Endothelial cell of umbilical vein (primary cell): ENCODE data around the gene TOX2. TPM values are rescaled to one million over a fixed set of nuclear protein-coding genes. Genes with fewer than 3 reads are reported as not detected.
A peak's percentile ranks its signal among the peaks of the same experiment; 100 is the strongest.

Experiments used
- BruUV-seq: library from RNA; stranded (reverse); fragments of 400-500 nt; replicated peaks from 2 replicates; lab custom pipeline; 2021; lab: Mats Ljungman, UMichigan
- CTCF ChIA-PET: fragments of 300-600, 350-600 bp; sonication (Branson Sonifier 250); formaldehyde crosslinking; loops from one replicate; lab custom pipeline; 2021; ENCODE audit warnings: antibody characterized with exemption, inconsistent platforms; lab: Charles Lee
- POLR2A ChIA-PET: fragments of 300-600, 350-600 bp; sonication (Branson Sonifier 250); formaldehyde crosslinking; loops from one replicate; lab custom pipeline; 2021; ENCODE audit warnings: antibody characterized with exemption, inconsistent platforms; lab: Charles Lee
- DNase-seq: peaks from one replicate; pipeline ENCODE4 v3.0.0-alpha.2; 2011; ENCODE audit warnings: low read depth, low spot score
- FAIRE-seq: peaks from 2 replicates; lab custom pipeline; 2011; peaks lifted over from hg19 to GRCh38; lab: Jason Lieb, UNC
- H2AFZ ChIP-seq: 2 replicates; pipeline ENCODE4 v1.6.0; 2012; ENCODE audit warnings: low read depth, low read length, control low read depth, inconsistent platforms
- H3K27ac ChIP-seq: 2 replicates; pipeline ENCODE4 v1.5.1; 2011; ENCODE audit warnings: low read depth, mild to moderate bottlenecking, control low read depth, low read length, moderate library complexity; ENCODE audit not compliant: insufficient read depth
- H3K27me3 ChIP-seq, 2 experiments: 2 replicates each; pipeline versions ENCODE4 v1.6.0 to v1.6.1; 2011; ENCODE audit warnings: low read length in 2 of 2, mixed read lengths in 1 of 2; ENCODE audit not compliant: control insufficient read depth in 2 of 2, insufficient read depth in 2 of 2
- H3K36me3 ChIP-seq, 2 experiments: 2 replicates in 1 of 2; 3 replicates in 1 of 2; pipeline ENCODE4 v1.5.1; 2011; ENCODE audit warnings: low read length in 2 of 2, mild to moderate bottlenecking in 1 of 2, moderate library complexity in 1 of 2; ENCODE audit not compliant: control insufficient read depth in 2 of 2, insufficient read depth in 2 of 2; ENCODE audit errors: extremely low read depth in 1 of 2
- H3K4me1 ChIP-seq: 3 replicates; pipeline ENCODE4 v1.5.1; 2011; ENCODE audit warnings: mild to moderate bottlenecking, low read length; ENCODE audit not compliant: control insufficient read depth, insufficient read depth; ENCODE audit errors: extremely low read depth
- H3K4me2 ChIP-seq: 2 replicates; pipeline ENCODE4 v1.6.1; 2011; ENCODE audit warnings: low read length, control low read depth, mixed read lengths; ENCODE audit not compliant: insufficient read depth
- H3K4me3 ChIP-seq, 3 experiments: fragments of 200-600 bp in 1 of 3; sonication (generic), shearing (Covaris generic) in 1 of 3; replicated peaks in 1 of 3; 2 replicates each; pipeline ENCODE4 v1.5.1; 2011 to 2016; ENCODE audit warnings: control low read depth in 3 of 3, low read length in 3 of 3, mild to moderate bottlenecking in 2 of 3, inconsistent platforms in 1 of 3, low read depth in 1 of 3, moderate library complexity in 1 of 3; ENCODE audit not compliant: insufficient read depth in 1 of 3
- H3K79me2 ChIP-seq: 2 replicates; pipeline ENCODE4 v1.6.0; 2012; ENCODE audit warnings: low read length, inconsistent platforms; ENCODE audit not compliant: control insufficient read depth, insufficient read depth
- H3K9ac ChIP-seq: replicated peaks from 2 replicates; pipeline ENCODE3; 2011; ENCODE audit warnings: low read length, control low read depth; ENCODE audit not compliant: insufficient read depth; ENCODE audit errors: extremely low read depth
- H3K9me1 ChIP-seq: replicated peaks from 3 replicates; pipeline ENCODE4 v1.6.0; 2011; ENCODE audit warnings: mild to moderate bottlenecking, low read length; ENCODE audit not compliant: control insufficient read depth, insufficient read depth; ENCODE audit errors: extremely low read depth
- H3K9me3 ChIP-seq: replicated peaks from 2 replicates; pipeline ENCODE4 v1.5.1; 2012; ENCODE audit warnings: low read length, inconsistent platforms; ENCODE audit not compliant: control insufficient read depth, insufficient read depth
- H4K20me1 ChIP-seq: replicated peaks from 2 replicates; pipeline ENCODE3; 2011; ENCODE audit warnings: mild to moderate bottlenecking, low read length; ENCODE audit not compliant: control insufficient read depth, insufficient read depth; ENCODE audit errors: extremely low read depth
- CTCF ChIP-seq, 2 donors: IDR thresholded peaks; 1 replicate in 1 of 2; 2 replicates in 1 of 2; pipeline ENCODE4 v1.5.1; 2011; ENCODE audit warnings: low read length in 2 of 2, mild to moderate bottlenecking in 2 of 2, moderate library complexity in 2 of 2, control low read depth in 1 of 2, inconsistent platforms in 1 of 2, low read depth in 1 of 2; ENCODE audit not compliant: insufficient read depth in 1 of 2; ENCODE audit errors: extremely low read depth in 1 of 2
- EZH2 ChIP-seq: IDR thresholded peaks from 2 replicates; pipeline ENCODE4 v1.6.1; 2012; ENCODE audit warnings: borderline replicate concordance, low read depth, mild to moderate bottlenecking, moderate library complexity, low read length, inconsistent platforms; ENCODE audit not compliant: severe bottlenecking
- FOS ChIP-seq: IDR thresholded peaks from 2 replicates; pipeline ENCODE4 v1.6.1; 2011; ENCODE audit warnings: mild to moderate bottlenecking, low read length, moderate library complexity, borderline replicate concordance; ENCODE audit not compliant: insufficient read depth
- GATA2 ChIP-seq: IDR thresholded peaks from 2 replicates; pipeline ENCODE4 v1.7.0; 2011; ENCODE audit warnings: low read depth, mild to moderate bottlenecking, moderate library complexity, mixed read lengths, low read length; ENCODE audit not compliant: insufficient read length, insufficient read depth
- JUN ChIP-seq: IDR thresholded peaks from 2 replicates; pipeline ENCODE4 v1.6.1; 2011; ENCODE audit warnings: borderline replicate concordance, low read depth; ENCODE audit not compliant: insufficient read length, insufficient read depth
- MAX ChIP-seq: IDR thresholded peaks from 2 replicates; pipeline ENCODE4 v1.6.1; 2011; ENCODE audit not compliant: insufficient read depth, insufficient read length
- MYC ChIP-seq: IDR thresholded peaks from one replicate; pipeline ENCODE4 v1.6.1; 2011; ENCODE audit warnings: mild to moderate bottlenecking, low read depth, low read length
- POLR2A ChIP-seq: IDR thresholded peaks from 2 replicates; pipeline ENCODE4 v1.6.1; 2012; ENCODE audit warnings: low read depth, mild to moderate bottlenecking, control low read depth, low read length
- POLR2AphosphoS5 ChIP-seq: IDR thresholded peaks from 2 replicates; pipeline ENCODE4 v1.6.1; 2012; ENCODE audit warnings: low read depth, mild to moderate bottlenecking, control low read depth, low read length, moderate library complexity; ENCODE audit not compliant: insufficient read depth
- dilution Hi-C: fragments of 300-500 bp; cut with MboI; formaldehyde crosslinking; loops from one replicate; pipeline ENCODE4 v1.15.0; 2019; ENCODE audit warnings: low sequenced_read_pairs; ENCODE audit not compliant: extremely low pct_ligation_motif_present
- intact Hi-C: fragments of 100-400 bp; cut with micrococcal nuclease; formaldehyde crosslinking; loops from one replicate; pipeline ENCODE4 v1.10.0; 2022
- polyA plus RNA-seq, 4 experiments: library from polyadenylated mRNA; depleted of rRNA in 3 of 4; stranded (reverse) in 3 of 4; unstranded in 1 of 4; fragments of >200 nt; gene quantifications; 2 replicates each; pipeline versions ENCODE4 v1.2.1 to v1.2.3, GENCODE V29; 2011 to 2012; ENCODE audit warnings: missing spikeins in 1 of 4
- total RNA-seq: library from RNA; stranded (reverse); gene quantifications from 2 replicates; pipeline ENCODE4 v1.2.3, GENCODE V29; 2021

TOX2 gene
- total and polyA plus RNA-seq, 2 donors (not counting 3 experiments of a cell fraction or from before 2014, with no cell fraction given) = 7.0 to 18.6 TPM

DNA sequence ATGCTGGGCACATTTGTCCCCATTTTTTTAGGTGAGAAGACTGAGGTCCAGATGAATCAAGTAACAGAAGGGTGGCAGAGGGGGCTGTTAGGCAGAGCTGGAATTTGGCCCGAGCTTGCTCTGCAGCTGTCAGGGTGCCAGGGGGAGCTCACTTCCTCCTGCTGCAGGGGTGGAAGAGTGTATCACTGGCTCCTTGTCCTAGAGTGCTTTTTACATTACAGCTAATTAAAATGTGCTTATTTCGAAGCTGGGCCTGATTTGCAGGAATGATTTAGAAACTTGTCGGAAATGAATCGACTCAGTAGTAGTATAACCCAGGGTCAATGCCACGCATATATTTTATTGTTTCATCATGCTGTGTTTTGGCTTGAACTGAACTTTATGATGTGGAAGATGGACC, 11.1 kb downstream of the TOX2 start:
- TF ChIP-seq FOS = no peak
- no peak for TF ChIP-seq CTCF (IDR thresholded peaks at IDR 0.05; ENCODE audit: extremely low read depth in 1 of 2, insufficient read depth in 1 of 2, low read depth in 1 of 2, low read length in 2 of 2)
- no peak for TF ChIP-seq EZH2
- TF ChIP-seq POLR2A = no peak
- TF ChIP-seq POLR2AphosphoS5 = no peak
- no peak for TF ChIP-seq GATA2
- TF ChIP-seq MYC = no peak
- no peak for TF ChIP-seq MAX
- no peak for TF ChIP-seq JUN
- dilution Hi-C loops (no loop called here), intact Hi-C loops (no loop called here)
- Histone ChIP-seq H3K9me3 (no peaks in the 10 kb centered on the region), H3K4me1 (no peaks in the 10 kb centered on the region), H3K4me3 (no peak overlapping the region), H3K79me2 (no peaks in the 10 kb centered on the region), H2AFZ (no peak overlapping the region), H3K36me3 (no peaks in the 10 kb centered on the region), H3K27me3 (peaks cover 4 to 7% of the 10 kb centered on the region in 2 experiments), H3K9ac (no peak overlapping the region), H3K9me1 (no peaks in the 10 kb centered on the region), H3K27ac (no peak overlapping the region), H4K20me1 (no peaks in the 10 kb centered on the region), H3K4me2 (no peak overlapping the region)
- POLR2A ChIA-PET = no interaction called here
- no TSS peak for BruUV-seq
- peak; percentile 51 for DNase-seq
- CTCF ChIA-PET = interaction anchor here (0.9 to 1.9 kb wide), 9 partner anchors 12 to 175 kb away, joined by 3 to 13 read pairs (median 4); no protein-coding TSS in a partner anchor
- peak; percentile 69 for FAIRE-seq
